HG03097 (cell line): ENCODE data around the gene MAGEA1.
"Not testable (repeated sequence)": the region's sequence is repeated elsewhere in the genome, so short reads cannot be mapped to it uniquely, and the experiment has no call there.

Experiments
- ATAC-seq: cut with Tn5 transposase; IDR thresholded peaks from one replicate; pipeline ENCODE4 v1.9.1; 2021; ENCODE audit not compliant: unreplicated experiment, low FRiP score

Gene MAGEA1, protein sequence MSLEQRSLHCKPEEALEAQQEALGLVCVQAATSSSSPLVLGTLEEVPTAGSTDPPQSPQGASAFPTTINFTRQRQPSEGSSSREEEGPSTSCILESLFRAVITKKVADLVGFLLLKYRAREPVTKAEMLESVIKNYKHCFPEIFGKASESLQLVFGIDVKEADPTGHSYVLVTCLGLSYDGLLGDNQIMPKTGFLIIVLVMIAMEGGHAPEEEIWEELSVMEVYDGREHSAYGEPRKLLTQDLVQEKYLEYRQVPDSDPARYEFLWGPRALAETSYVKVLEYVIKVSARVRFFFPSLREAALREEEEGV

DNA sequence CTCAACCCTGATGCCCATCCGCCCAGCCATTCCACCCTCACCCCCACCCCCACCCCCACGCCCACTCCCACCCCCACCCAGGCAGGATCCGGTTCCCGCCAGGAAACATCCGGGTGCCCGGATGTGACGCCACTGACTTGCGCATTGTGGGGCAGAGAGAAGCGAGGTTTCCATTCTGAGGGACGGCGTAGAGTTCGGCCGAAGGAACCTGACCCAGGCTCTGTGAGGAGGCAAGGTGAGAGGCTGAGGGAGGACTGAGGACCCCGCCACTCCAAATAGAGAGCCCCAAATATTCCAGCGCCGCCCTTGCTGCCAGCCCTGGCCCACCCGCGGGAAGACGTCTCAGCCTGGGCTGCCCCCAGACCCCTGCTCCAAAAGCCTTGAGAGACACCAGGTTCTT is at the start of gene MAGEA1:
Gene MAGEA1, plus strand, starts transcription at position 154 of the 400 bp plus-strand sequence. CDS start 3,106 bp downstream, outside the sequence.
- ATAC-seq, result no peak

DNA sequence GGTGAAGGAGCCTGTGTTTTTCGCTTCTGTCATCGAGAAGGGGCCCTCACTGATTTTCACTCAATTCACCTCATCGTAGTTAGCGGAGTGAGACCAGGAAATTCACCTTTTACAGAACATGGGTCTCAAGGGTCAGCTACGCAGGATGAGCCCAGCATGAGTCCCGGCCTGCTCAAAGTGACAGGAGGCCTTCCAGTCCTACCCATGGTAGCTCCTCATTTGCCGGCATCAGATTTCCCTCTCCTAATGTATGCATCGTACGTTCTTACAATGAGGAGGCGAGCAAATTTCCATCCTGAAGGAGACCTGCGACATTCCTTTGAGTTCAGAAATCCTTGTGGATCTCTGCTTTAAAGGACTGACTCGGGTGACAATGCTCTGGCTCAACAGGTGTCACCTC is 46.2 kb upstream of the MAGEA1 start:
- ATAC-seq, result not testable (repeated sequence)

DNA sequence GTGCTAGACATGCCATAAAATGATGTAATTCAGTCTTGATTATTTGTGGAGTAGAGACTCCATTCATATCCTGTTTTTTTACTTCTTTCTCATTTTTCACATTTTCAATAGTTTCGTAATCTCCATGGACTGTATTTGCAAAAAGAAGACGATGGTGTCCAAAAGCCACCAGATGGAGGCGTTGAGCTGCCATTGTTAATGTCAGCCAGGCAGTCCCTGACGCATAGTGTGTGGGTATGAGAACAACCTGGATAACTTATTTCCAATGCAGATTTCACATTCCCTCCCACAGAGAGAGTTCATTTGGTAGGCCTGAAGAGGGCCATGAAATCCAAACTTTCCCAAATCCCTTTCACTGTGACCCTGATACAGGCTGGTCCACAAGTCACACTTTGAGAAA is 40.0 kb upstream of the MAGEA1 start:
- not testable (repeated sequence) for ATAC-seq

DNA sequence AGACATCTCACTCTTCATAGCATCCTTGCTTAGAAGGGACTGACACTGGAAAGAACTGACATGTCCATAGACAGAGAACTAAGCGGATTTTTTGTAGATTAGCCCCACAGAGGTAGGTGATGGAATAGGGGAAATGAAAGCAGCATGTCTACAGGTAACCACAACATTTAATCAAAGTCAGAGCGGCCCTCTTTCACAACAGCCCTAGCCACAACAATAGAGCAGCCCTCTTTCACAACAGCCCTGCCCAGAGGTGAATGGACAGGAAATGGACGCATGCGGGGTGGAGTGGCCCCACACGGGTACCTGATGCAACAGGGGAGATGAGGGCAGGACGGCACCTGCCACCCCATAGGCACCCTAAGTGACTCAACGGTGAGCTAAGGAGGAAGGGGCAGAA is 32.8 kb upstream of the MAGEA1 start:
- ATAC-seq, result not testable (repeated sequence)

DNA sequence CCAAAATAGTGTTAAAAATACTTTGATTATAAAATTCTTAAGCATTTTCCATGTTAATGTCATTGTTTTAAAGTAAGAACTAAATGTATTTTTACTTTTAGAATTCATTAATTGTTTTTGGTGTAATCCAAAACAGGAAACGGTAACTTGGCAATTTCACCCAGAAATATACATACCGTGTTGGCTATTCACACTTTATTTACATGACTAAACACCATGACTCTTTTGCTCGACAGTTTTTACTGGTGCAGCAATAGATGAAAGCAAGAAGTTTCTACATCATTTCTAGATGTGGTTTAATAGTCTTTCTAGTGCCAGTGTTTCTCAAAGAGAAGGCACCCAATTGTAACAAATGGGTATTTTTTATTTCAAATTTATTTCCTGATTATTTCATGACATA is 25.6 kb upstream of the MAGEA1 start:
- no peak for ATAC-seq

DNA sequence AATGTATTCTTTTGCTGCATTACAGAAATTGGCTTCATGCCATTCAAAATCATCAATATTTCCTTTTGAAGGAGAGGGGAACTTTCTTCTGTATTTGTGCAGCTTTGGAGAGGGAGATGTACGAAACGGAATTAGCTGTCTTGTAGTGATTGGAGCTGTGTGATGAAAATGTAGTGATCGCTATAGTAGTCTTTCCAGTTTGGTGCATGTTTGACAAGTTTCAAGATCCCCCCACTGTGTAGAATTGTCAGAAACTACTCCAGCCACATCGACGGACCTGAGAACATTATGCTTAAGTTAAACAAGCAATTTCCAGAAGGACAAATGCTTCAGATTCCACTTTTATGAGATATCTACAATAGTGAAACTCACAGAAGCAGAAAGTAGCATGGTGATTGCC is 21.6 kb upstream of the MAGEA1 start:
- ATAC-seq, result no peak

DNA sequence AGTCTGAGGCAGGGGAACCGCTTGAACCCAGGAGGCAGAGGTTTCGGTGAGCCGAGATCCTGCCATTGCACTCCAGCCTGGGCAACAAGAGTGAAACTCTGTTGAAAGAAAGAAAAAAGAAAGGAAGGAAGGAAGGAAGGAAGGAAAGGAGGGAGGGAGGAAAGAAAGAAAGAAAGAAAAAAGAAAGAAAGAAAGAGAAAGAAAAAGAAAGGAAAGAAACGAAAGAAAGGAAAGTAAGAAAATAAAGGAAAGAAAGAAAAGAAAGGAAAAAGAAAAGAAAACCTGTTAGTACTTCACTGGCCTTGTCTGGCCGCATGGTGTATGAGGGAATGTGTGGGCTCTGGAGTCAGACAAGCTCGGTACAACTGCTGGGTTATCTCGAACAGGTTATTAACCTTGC is 20.8 kb upstream of the MAGEA1 start:
- ATAC-seq, result no peak

DNA sequence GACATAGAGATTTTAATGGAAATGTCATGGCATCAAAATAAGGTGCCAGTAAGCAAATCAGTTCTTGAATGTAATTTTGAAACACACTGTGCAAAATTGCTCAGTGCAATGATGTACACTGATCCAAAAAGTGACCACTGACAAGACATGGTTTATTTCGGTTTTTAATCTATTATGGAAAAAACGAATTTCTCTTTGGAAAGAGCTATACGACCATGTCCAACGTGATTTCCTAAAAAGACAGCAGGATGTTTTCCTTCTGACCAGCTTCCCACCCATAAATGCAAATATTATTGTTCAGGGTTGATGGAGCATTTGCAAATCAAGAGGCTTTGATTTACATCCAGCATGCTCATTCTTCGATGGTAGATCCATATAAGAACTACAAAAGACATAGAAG is 17.1 kb upstream of the MAGEA1 start:
- ATAC-seq, result no peak

DNA sequence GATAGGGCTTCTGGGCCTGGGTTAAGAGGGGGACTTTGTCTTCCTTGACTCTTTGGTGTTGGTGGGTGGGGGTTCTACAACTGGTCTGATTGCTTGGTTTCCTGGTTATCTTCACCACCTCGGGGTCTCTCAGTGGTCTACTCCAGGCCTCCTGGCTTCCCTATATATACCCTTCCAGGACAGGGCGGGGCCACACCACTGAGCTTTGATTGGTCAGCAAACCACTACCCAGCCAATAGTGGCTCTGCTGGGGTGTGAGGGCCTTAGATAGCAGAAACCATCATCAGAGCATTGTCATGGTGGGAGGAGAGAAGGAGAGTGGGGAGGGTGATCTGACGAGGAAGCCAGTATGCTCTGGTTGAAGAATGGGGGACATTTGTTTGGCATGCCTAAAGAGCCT is 14.4 kb upstream of the MAGEA1 start:
- ATAC-seq, result no peak

DNA sequence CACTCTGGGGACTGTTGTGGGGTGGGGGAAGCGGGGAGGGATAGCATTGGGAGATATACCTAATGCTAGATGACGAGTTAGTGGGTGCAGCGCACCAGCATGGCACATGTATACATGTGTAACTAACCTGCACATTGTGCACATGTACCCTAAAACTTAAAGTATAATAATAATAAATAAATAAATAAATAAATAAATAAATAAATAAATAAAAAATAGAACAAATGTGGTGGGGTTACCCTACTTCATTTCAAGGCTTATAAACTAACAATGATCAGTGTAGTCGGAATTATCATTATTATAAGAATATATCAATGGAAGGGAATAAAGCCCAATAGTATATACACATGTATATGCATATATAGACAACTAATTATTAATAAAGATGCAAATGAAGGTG is 10.7 kb upstream of the MAGEA1 start:
- not testable (repeated sequence) for ATAC-seq

DNA sequence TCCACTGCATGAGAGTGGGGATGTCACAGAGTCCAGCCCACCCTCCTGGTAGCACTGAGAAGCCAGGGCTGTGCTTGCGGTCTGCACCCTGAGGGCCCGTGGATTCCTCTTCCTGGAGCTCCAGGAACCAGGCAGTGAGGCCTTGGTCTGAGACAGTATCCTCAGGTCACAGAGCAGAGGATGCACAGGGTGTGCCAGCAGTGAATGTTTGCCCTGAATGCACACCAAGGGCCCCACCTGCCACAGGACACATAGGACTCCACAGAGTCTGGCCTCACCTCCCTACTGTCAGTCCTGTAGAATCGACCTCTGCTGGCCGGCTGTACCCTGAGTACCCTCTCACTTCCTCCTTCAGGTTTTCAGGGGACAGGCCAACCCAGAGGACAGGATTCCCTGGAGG is 2.7 kb downstream of the MAGEA1 start:
- ATAC-seq, result no peak

DNA sequence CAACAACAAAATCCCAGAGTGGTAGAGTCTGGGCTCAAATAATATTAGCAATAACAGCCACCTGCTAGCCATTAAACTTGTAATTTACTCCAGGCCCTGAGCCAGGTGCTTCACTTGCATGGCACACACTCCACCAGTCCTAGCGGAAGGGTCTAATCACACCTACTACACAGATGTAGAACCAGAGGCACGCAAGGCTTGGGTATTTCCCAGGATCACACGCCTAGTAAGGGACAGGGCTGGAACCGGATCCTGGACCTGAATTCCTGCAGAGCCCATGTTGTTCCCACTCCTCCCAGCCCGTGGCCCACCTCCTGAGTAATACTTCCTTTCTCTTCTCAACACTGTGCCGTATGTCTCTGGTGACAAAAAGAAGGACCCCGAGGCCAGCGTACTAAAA is 5.7 kb downstream of the MAGEA1 start:
- no peak for ATAC-seq

DNA sequence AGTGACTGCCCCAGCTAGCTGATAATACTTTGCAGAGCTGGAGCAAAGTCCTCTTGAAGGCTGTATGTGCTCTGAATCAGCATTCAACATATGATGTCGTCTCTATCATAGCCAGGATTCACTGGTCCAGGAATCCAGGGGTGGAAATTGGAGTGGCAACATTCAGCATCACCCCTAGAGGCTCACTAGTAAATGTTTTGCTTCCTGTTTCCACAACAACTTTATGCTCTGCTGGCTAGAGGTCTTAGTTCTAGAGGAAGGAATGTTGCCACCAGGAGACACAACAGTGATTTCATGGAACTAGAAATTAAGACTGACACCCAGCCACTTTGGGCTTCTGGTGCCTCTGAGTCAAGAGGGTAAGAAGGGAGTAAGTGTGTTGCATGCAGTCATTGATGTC is 11.3 kb downstream of the MAGEA1 start:
- ATAC-seq, result no peak

DNA sequence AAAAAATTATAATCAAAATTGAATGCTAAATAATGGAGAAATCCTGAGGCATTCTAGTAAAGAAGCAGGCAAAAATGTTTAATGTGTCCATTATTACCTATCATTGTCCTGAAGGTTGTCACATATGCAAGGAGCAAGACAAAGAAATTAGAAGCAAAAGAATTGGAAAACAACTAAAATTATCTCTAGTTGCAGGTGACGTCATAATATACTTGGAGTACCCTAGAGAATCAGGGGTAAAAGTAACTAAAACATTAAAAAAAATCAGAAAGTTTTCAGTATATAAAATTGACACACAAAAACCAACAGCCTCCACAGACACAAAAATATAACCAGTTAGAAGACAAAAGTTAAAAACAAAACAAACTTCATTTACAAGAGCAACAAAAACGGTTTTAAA is 21.4 kb downstream of the MAGEA1 start:
- no peak for ATAC-seq

DNA sequence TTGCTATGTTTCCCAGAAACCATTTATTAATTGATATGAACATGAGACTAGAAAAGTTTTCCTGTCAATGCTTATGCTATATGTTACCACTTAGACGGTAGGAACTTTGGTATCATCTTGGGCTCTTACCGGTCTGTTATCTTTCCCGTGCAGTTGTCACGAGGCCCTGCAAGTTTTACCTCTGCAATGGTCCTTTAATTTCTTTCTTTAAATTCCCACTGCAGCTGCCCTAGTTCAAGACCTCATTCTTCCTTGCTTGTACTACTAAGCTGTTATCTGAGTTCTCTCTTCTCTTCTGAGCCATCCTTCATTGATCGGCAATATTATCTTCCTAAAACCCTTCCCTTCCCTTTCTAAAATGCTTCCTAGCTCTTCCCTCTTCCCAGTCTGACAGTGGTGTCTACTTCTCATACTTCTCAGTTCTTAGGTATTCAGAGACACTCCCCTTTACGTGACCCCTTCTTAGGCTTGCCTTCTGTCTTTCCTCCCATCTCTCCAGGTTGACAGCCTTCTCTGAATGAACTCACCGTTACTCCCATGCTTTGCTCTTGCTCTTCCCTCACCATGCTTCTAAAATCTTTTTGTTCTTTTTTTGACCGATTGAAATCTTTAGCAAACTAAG is 27.5 kb downstream of the MAGEA1 start:
- ATAC-seq, result no peak

DNA sequence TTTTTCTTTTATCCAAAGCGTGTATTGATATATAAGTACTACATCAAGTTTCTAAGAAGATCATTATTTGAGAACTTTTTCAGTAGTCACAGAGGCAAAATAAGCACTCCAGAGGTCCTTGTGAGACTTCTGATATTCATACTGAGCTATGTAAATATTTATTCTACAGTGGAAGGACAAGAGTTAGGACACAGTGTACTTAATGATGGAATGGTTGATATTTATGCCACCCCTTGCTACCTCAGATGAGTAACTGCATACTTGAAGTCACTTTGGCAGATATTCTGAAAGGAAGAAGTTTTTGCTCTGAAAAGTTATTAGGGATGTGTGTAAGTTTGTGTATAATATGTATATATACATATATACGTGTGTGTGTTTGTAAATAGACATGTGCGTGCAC is 30.3 kb downstream of the MAGEA1 start:
- ATAC-seq, result no peak

DNA sequence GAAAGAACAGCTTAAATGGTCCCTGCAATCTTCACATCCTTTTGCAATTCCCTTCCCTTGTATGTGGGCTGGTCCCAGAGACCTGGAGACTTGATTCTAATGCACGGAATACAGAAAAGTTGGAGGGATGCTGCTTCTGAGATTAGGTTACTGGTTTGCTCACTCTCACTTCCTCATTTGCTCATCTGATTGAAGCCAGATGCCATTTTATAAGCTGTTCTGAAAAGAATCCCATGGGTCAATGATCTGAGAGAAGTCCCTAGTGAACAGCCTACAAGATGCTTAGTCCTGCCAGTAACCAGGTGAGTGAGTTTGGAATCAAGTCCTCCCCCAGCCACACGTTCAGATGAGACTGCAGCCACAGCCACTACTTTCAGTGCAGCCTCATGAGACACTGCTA is 35.9 kb downstream of the MAGEA1 start:
- ATAC-seq, result no peak

DNA sequence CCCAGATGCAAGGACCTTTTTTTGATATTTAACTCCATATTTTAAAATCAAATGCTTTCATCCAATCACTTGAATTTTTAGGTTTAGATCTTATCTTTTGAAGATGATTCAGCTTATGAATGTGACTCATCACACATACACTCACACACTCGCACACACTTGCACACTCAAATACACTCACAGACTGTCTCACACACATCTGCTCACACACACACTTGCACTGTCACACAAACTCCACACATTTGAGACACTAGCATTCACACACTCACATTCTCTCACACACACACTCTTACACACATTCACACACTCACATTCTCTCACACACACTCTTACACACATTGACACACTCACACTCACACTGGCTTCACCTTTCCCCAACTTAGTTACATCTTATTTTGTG is 37.8 kb downstream of the MAGEA1 start:
- ATAC-seq, result no peak

DNA sequence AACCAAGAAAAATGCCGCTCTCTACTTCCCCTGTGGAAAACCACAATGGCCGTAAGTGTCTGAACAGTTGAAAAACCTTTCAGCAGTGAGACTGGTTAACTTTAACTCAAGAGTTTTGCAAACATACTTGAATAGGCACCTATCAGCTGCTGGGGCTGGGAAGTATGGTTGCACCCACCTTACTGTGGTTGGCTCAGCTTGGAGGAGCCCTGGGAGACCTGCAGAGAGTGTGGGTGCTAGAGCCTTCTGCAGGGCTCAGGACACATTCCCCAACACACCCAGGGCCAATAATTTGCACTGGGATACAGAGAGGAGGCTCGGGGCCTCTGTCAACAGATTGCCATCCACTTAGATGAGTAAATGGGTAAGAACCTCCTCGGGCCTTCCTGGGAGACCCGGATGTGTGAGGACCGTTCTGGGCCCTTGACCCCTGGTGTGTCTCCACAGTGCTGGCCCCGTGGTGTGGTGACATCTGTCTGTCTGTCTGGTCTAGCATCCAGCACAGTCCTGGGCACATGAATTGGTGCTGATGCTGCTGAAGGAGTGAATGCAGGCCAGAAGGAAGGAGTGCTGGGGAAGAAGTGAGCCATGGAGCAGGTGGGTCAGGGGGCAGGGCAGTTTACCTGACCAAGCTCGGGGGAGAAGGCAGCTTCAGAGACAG is 46.5 kb downstream of the MAGEA1 start:
- ATAC-seq, result no peak

DNA sequence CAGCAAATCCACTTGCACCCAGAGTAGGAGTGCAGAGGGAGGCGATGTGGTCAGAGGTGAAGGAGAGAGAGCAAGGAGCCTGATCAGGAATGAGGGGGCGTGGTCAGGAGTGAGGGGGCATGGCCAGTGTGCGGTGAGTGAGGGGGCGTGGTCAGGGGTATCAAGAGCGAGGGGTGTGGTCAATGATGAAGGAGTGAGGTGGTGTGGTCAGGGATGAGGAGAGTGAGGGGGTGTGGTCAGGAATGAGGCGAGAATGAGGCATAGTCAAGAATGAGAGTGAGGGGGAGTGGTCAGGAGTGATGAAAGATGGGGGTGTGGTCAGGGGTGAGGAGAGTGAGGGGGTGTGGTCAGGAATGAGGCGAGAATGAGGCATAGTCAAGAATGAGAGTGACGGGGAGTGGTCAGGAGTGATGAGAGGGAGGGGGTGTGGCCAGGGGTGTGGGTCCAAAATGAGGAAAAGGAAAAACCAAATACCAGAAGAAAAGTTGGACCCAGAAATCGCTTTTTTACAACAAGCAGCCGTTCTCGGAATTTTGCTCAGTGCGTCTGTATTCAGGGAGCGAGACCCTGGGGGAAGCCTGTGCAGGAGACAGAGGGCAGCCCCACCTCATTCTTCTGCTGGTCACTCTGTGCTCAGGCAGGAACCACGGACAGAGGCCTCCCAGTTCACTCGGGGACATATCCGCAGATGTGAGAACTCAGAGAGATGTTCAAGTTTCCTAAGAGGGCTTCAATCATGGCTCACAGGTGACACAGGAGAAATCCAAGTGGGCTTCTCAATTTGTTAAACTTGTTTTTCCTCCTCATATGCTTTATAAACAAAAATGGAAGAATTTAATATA is 47.5 kb downstream of the MAGEA1 start:
- ATAC-seq, result no peak
